ENCODE measurements around the gene FYTTD1. TPM values are rescaled to one million over a fixed set of nuclear protein-coding genes. Genes with fewer than 3 reads are reported as not detected.

Gene FYTTD1
- total RNA-seq, 1 experiment from 2014 or later, result 72.6 TPM

- no peak for DNase-seq (ENCODE audit: low read depth)
These were observed 84.4 kb downstream of the FYTTD1 start for GRCh38 chr3:197833930-197834715.

DNA sequence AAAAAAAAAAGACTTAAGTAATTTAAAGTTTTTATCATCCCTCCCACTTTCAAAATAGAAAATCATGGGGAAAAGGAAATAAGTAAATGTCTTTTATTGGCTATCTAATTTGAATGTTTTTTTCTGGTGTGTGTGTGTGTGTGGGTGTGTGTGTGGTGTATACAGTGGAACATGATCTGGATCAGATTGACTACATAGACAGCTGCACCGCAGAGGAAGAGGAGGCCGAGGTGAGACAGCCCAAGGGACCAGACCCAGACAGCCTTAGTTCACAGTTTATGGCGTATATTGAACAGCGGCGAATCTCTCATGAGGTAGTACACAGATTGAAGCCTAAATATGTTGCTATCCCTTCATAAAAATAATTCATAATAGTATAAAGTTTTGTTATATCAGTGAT is 85.8 kb downstream of the FYTTD1 start:
- DNase-seq (ENCODE audit: low read depth), result no peak

DNA sequence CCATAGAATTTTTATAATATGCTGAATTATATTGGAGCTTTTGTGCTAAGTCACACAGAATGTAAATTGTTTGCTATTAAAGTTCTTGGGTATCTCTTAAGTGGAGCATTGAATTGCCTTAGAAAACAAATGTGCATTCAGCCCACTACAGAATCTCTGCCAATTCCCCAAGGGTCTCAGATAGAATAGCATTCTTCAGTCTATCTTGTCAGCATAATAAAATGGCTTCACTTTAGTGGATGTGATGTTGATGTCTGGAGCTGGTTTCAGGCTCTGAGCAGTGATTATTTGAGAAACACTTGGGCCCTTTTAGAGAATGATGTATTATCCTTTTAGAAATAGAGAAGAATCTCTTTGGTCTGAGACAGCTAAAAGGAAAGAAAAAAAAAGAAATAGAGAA is 86.6 kb downstream of the FYTTD1 start:
- DNase-seq (ENCODE audit: low read depth), result no peak

Other genes with a start within 250 kb of the FYTTD1 start
- gene BDH1, start 193.9 kb upstream of the FYTTD1 start, total RNA-seq (2014; rRNA removed; shearing (Covaris generic)), result 13.1 and 14.5 TPM in 2 replicates
- 20.4 and 20.7 TPM in 2 replicates for gene RUBCN, start 13.0 kb upstream of the FYTTD1 start, total RNA-seq (2014; rRNA removed; shearing (Covaris generic))
- 19.9 and 298 TPM in 2 replicates for gene LRCH3, start 41.4 kb downstream of the FYTTD1 start, total RNA-seq (2014; rRNA removed; shearing (Covaris generic))
- gene RPL35A, start 200.3 kb downstream of the FYTTD1 start, total RNA-seq (2014; rRNA removed; shearing (Covaris generic)), result 910 and 934 TPM in 2 replicates
- gene LMLN, start 210.3 kb downstream of the FYTTD1 start, total RNA-seq (2014; rRNA removed; shearing (Covaris generic)), result 4.4 and 5.8 TPM in 2 replicates

Data from RPMI7951 (cell line).